OCI-LY1 (cell line): Measurements from ENCODE around the gene ANKRD13A.

Source experiments
- EZH2 ChIP-seq: fragments of 200-600 bp; sonication (generic), shearing (Covaris generic); IDR thresholded peaks from 2 replicates; pipeline ENCODE4 v1.8.0; 2017; ENCODE audit warnings: borderline replicate concordance, mixed run types, mild to moderate bottlenecking, antibody characterized with exemption, low read length, moderate library complexity, mixed read lengths
- TF ChIP-seq, protein P1 (sequence below): fragments of 200-600 bp; sonication (generic), shearing (Covaris generic); IDR thresholded peaks from 2 replicates; pipeline ENCODE4 v1.5.1; 2017; ENCODE audit warnings: mild to moderate bottlenecking, antibody characterized with exemption, low read length, moderate library complexity, mixed read lengths

- TF ChIP-seq, protein P1, sequence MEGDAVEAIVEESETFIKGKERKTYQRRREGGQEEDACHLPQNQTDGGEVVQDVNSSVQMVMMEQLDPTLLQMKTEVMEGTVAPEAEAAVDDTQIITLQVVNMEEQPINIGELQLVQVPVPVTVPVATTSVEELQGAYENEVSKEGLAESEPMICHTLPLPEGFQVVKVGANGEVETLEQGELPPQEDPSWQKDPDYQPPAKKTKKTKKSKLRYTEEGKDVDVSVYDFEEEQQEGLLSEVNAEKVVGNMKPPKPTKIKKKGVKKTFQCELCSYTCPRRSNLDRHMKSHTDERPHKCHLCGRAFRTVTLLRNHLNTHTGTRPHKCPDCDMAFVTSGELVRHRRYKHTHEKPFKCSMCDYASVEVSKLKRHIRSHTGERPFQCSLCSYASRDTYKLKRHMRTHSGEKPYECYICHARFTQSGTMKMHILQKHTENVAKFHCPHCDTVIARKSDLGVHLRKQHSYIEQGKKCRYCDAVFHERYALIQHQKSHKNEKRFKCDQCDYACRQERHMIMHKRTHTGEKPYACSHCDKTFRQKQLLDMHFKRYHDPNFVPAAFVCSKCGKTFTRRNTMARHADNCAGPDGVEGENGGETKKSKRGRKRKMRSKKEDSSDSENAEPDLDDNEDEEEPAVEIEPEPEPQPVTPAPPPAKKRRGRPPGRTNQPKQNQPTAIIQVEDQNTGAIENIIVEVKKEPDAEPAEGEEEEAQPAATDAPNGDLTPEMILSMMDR, result no peak
- TF ChIP-seq EZH2, result no peak
These were observed 51.7 kb downstream of the ANKRD13A start for GRCh38 chr12:110050927-110051326.
